ENCODE measurements around the gene SEPTIN8. TPM values are rescaled to one million over a fixed set of nuclear protein-coding genes. Genes with fewer than 3 reads are reported as not detected.

Gene SEPTIN8
- total and polyA plus RNA-seq, 2 of the 8 experiments (the other 6 are each of a cell fraction or from before 2014, with no cell fraction given): 21.2 to 33.0 TPM

GRCh38 chr5:132772291-132773070 lies 4.6 kb downstream of the SEPTIN8 start (continued):
- TF ChIP-seq HDAC6 (IDR thresholded peaks at IDR 0.05; ENCODE audit: low read depth, low read length): no peak
- TF ChIP-seq SP2 (IDR thresholded peaks at IDR 0.05; ENCODE audit: low read length): no peak
- TF ChIP-seq TCF12 (IDR thresholded peaks at IDR 0.05; ENCODE audit: low read depth, low read length): no peak
- no peak for TF ChIP-seq GTF2F1 (IDR thresholded peaks at IDR 0.05; ENCODE audit: borderline replicate concordance, low read depth, low read length)
- no peak for TF ChIP-seq BCL11A (IDR thresholded peaks at IDR 0.05; ENCODE audit: low read depth in 2 of 2, low read length in 2 of 2)
- no peak for TF ChIP-seq SP4 (IDR thresholded peaks at IDR 0.05; ENCODE audit: low read length)
- TF ChIP-seq RAD21 (IDR thresholded peaks at IDR 0.05 in 1 of 2, conservative IDR thresholded peaks at IDR 0.05 in 1 of 2; ENCODE audit: low read depth in 2 of 2, low read length in 2 of 2): no peak
- no peak for TF ChIP-seq CREB1 (IDR thresholded peaks at IDR 0.05)
- no peak for TF ChIP-seq EZH2 (IDR thresholded peaks at IDR 0.05; ENCODE audit: low read depth, low read length, severe bottlenecking)

All from H1 (cell line).